BJ (cell line): Measurements from ENCODE around the gene RFT1. TPM values are rescaled to one million over a fixed set of nuclear protein-coding genes. Genes with fewer than 3 reads are reported as not detected.

Experiments
- CTCF ChIA-PET: fragments of 350-600 bp; formaldehyde crosslinking; extraction: SDS; loops from one replicate; lab custom pipeline; 2021; ENCODE audit warnings: antibody characterized with exemption, inconsistent platforms; lab: Yijun Ruan, JAX
- POLR2A ChIA-PET: fragments of 300-600 bp; sonication (Branson Sonifier 250); formaldehyde crosslinking; extraction: SDS; loops from one replicate; lab custom pipeline; 2021; ENCODE audit warnings: antibody characterized with exemption; lab: Charles Lee
- DNase-seq: peaks from one replicate; pipeline ENCODE4 v3.0.0-alpha.2; 2011; ENCODE audit warnings: low read depth
- H3K27me3 ChIP-seq: 2 replicates; pipeline ENCODE4 v1.6.0; 2011; ENCODE audit warnings: low read length; ENCODE audit not compliant: control insufficient read depth, insufficient read depth
- H3K36me3 ChIP-seq: 2 replicates; pipeline ENCODE4 v1.5.1; 2011; ENCODE audit warnings: low read length; ENCODE audit not compliant: control insufficient read depth, insufficient read depth
- H3K4me3 ChIP-seq: 2 replicates; pipeline ENCODE4 v1.5.1; 2011; ENCODE audit warnings: low read depth, mild to moderate bottlenecking, control low read depth, low read length
- polyA plus RNA-seq: library from polyadenylated mRNA; depleted of rRNA; stranded (reverse); fragments of >200 nt; gene quantifications from 2 replicates; pipeline ENCODE4 v1.2.3, GENCODE V29; 2011
- TF ChIP-seq, protein P1 (sequence below): IDR thresholded peaks from 2 replicates; pipeline ENCODE4 v1.5.1; 2011; ENCODE audit warnings: low read depth, mild to moderate bottlenecking, control low read depth, inconsistent platforms, low read length, moderate library complexity; ENCODE audit not compliant: insufficient read depth

RFT1 gene
- polyA plus RNA-seq, 1 experiment = 27.9 TPM

DNA sequence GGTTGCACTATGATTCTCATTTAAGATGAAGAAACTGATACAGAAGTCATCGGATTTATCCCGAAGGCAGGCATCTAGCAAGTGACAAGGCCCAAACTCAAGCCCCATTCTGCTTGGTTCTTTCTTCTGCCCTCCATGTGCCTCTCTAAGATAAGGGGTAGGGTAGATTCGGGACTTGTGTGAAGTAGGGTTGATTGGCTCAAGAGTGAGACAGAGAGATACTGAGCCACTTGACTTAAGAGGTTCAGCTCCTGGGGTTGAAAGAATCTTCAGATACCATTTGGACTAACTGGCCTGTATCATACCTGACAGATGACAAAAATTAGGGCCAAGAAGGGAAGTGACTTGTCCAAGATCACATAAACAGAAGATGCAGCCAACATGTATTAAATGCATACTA, 891 bp downstream of the RFT1 start:
- CTCF ChIA-PET = interaction anchor here (1.2 to 4.7 kb wide), 3 partner anchors 15 to 66 kb away, joined by 6 to 21 read pairs (median 14); no protein-coding TSS in a partner anchor
- DNase-seq = no peak
- POLR2A ChIA-PET = no interaction called here

GRCh38 chr3:53126601-53127000, 3.6 kb downstream of the RFT1 start:
- Histone ChIP-seq H3K27me3 (no peaks in the 10 kb centered on the region), H3K36me3 (peaks cover 19% of the 10 kb centered on the region), H3K4me3 (no peak overlapping the region)
- no peak for DNase-seq
- ChIA-PET CTCF (interaction anchor here (3.7 to 4.7 kb wide), 2 partner anchors 12 to 69 kb away, joined by 18 to 21 read pairs; no protein-coding TSS in a partner anchor), POLR2A (no interaction called here)
- TF ChIP-seq, protein P1, sequence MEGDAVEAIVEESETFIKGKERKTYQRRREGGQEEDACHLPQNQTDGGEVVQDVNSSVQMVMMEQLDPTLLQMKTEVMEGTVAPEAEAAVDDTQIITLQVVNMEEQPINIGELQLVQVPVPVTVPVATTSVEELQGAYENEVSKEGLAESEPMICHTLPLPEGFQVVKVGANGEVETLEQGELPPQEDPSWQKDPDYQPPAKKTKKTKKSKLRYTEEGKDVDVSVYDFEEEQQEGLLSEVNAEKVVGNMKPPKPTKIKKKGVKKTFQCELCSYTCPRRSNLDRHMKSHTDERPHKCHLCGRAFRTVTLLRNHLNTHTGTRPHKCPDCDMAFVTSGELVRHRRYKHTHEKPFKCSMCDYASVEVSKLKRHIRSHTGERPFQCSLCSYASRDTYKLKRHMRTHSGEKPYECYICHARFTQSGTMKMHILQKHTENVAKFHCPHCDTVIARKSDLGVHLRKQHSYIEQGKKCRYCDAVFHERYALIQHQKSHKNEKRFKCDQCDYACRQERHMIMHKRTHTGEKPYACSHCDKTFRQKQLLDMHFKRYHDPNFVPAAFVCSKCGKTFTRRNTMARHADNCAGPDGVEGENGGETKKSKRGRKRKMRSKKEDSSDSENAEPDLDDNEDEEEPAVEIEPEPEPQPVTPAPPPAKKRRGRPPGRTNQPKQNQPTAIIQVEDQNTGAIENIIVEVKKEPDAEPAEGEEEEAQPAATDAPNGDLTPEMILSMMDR = no peak

More for the DNA sequence above, 891 bp downstream of the RFT1 start:
- no peaks in the 10 kb centered on the region for H3K27me3 ChIP-seq
- peak overlapping the region; percentile 93 for H3K4me3 ChIP-seq
- peaks cover 6% of the 10 kb centered on the region for H3K36me3 ChIP-seq
- TF ChIP-seq, protein P1 = no peak

GRCh38 chr3:53123953-53124352, 6.3 kb downstream of the RFT1 start:
- CTCF ChIA-PET = interaction anchor here (2.0 to 3.7 kb wide), 2 partner anchors 9 to 71 kb away, joined by 14 to 18 read pairs; no protein-coding TSS in a partner anchor
- H3K36me3 ChIP-seq = peaks cover 34% of the 10 kb centered on the region
- no peak overlapping the region for H3K4me3 ChIP-seq
- POLR2A ChIA-PET = interaction anchor here (0.5 kb wide), 1 partner anchor 14 kb away, joined by 3 read pairs; no protein-coding TSS in a partner anchor
- no peaks in the 10 kb centered on the region for H3K27me3 ChIP-seq
- TF ChIP-seq, protein P1 = no peak
- DNase-seq = no peak

GRCh38 chr3:53123510-53123909, 6.7 kb downstream of the RFT1 start:
- TF ChIP-seq, protein P1 = no peak
- no peaks in the 10 kb centered on the region for H3K27me3 ChIP-seq
- H3K36me3 ChIP-seq = peaks cover 37% of the 10 kb centered on the region
- CTCF ChIA-PET = interaction anchor here (1.2 to 3.7 kb wide), 5 partner anchors 9 to 72 kb away, joined by 3 to 18 read pairs (median 5); no protein-coding TSS in a partner anchor
- DNase-seq = no peak
- POLR2A ChIA-PET = interaction anchor here (0.5 kb wide), 1 partner anchor 13 kb away, joined by 3 read pairs; no protein-coding TSS in a partner anchor
- no peak overlapping the region for H3K4me3 ChIP-seq

GRCh38 chr3:53122933-53123305, 7.3 kb downstream of the RFT1 start:
- Histone ChIP-seq H3K4me3 (no peak overlapping the region), H3K27me3 (no peaks in the 10 kb centered on the region), H3K36me3 (peaks cover 40% of the 10 kb centered on the region)
- TF ChIP-seq, protein P1 = no peak
- CTCF ChIA-PET = interaction anchor here (0.5 to 2.0 kb wide), 9 partner anchors 8 to 73 kb away, joined by 3 to 14 read pairs (median 4); no protein-coding TSS in a partner anchor
- POLR2A ChIA-PET = no interaction called here
- no peak for DNase-seq
